HG03469 (cell line): ENCODE data around the gene SNAP25.

Experiments
- ATAC-seq: cut with Tn5 transposase; IDR thresholded peaks from one replicate; pipeline ENCODE4 v1.9.1; 2021; ENCODE audit warnings: mild to moderate bottlenecking, moderate library complexity, moderate number of reproducible peaks; ENCODE audit not compliant: unreplicated experiment

SNAP25 gene

GRCh38 chr20:10216146-10216791, 2.4 kb upstream of the SNAP25 start:
- no peak for ATAC-seq

DNA sequence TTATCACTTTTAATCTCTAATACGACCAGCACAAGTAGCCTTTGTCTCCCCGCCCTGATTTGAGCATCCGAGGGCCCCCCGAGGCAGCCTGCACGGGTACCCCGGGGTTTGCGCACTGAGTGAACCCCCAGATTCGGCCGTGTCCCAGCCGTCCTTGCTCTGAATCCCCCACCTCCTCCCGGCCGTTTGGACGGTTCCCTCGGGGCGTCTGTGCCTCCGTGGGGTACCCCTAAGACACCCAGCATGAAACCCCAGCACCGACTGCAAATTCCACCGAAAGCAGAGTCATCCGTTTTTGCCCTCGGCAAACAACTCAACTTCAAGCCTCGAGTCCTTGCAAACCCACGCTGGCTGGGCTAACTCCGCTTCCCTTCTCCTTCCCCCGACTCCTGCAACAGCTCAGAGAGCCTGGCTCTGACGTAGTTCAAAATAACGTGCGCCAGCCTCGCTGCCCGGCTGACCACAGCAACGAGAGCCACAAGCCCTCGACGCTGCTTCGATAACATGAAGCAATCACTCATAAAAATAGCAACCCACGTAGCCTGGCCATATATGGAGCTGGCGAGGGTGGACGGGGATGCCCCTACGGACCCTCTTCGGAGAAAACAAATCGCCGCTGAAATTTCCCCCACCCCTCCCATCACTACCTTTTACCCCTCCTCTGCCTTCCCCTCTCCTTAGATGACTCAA, 764 bp upstream of the SNAP25 start:
- no peak for ATAC-seq

DNA sequence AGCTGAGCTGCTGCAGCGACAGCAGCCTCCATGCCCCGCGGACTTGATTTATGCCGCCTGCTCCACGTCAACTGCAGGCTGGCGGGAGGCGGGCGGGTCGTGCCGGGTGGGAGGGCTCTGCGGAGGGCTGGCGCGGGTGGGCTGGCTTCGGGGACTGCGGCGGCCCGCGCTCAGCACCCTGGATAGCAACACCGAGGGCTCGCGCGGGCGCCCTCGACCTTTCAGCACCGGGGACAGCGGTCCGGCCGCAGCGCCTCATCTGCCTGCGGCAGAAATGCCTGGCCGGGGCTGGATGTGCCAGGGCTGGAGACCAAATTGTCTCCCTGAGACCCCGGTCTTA, 792 bp downstream of the SNAP25 start:
- no peak for ATAC-seq

GRCh38 chr20:10219993-10220750, 1.5 kb downstream of the SNAP25 start:
- no peak for ATAC-seq

DNA sequence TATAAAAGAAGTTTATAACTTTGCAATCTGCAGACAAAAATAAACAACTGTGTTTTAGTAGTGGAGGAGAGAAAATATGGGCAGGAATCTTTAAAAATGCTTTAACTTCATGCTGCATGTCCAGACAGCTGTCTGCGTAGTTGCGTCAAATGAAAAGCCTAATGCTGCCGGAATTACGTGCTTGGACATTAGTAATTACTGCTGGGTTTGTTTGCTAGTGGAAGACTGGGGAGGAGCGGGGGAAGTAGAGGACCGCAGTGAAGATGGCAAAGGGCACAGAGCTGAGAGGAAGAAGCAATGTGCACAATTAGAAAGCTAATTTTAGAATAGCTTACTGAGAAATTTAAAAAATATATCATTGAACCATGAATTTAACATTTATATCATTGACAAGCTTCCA, 2.4 kb downstream of the SNAP25 start:
- ATAC-seq = no peak

GRCh38 chr20:10225439-10226060, 6.9 kb downstream of the SNAP25 start:
- ATAC-seq = no peak

DNA sequence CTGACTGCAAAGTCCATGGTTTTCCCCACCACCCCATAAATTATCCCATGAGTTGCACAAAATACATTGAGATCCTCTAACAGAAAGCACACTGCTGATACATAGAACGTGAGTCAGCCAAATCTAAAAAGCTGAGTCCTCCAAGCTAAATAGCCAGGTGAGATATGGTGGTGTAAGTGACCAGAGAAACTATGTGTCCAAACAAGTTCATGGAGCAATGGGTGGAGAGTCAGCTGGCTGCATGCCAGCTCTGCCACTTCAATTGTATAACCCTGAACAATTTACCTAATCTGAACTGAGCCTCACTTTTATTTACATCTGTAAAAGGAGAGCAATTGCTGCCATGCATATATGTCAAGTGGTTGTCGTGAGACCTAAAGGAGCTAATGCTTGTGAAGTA, 9.7 kb downstream of the SNAP25 start:
- ATAC-seq = no peak

GRCh38 chr20:10231290-10231689, 12.7 kb downstream of the SNAP25 start:
- no peak for ATAC-seq

DNA sequence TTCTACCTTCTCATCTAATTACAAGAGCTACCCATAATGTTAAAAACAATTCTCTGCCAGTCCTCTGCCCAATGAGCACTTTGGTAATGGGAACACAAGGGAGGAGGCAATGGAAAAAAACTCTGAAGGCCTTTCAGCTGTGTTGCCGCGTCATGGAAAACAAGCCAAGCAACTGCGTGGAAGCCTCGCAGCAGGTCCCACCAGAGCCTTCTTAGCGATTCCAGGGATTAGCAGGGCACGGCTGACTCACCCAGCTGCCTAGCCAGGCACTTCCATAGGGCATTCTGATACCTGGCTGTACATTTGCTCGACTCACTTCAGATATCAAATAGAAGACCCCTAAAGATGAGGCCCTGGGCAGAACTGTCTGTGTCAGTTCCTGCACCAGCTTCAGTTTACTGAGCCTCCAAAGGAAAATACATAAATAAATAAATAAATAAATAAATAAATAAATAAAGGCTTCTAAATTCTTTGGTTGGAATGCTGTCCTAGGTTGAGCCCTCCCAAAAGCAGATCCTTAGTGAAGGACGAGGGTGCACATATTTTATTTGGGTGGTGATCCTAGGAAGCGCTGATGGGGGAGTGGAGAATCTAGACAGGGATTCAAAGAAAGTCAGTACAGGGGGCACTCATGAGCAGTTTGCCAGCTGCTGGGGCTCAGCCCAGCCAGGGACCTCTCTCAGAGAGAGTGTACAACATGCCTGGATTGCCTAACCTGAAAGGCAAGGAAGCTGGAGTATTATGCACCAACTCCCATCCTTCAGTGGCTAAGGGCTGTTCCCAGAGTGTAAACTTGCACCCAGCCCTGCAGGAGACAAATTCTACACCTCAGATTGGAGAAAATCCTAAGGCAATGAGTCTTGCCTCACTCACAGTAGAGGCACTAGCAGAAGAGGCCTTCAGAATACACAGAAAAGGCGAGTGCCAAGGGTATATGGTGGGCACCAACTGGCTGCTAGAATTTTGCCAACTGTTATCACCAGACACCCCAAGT, 18.2 kb downstream of the SNAP25 start:
- no peak for ATAC-seq

GRCh38 chr20:10239954-10240353, 21.3 kb downstream of the SNAP25 start:
- no peak for ATAC-seq

DNA sequence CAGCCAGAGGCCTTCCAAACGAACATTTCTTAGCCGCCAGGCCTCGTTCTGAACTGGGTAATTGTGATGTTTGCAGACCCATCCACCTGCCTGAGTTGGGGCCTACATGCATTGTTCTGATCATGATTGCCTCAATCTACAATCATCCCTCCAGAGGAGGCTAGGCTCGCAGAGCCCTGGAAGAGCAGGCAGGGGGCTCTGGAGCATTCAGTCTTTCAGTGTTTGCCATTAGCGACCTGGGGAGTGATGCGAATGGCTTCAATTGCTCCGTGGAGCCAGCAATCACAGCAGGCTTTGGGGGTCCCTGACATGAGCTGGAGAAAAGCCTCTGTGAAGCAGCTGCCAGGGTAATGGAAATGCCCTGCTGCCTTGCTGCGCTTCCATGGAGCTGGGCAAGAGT, 22.0 kb downstream of the SNAP25 start:
- ATAC-seq = no peak

- ATAC-seq = no peak
Observed at GRCh38 chr20:10242166-10242565, 23.5 kb downstream of the SNAP25 start.

- no peak for ATAC-seq
Observed at GRCh38 chr20:10247440-10247839, 28.8 kb downstream of the SNAP25 start.

GRCh38 chr20:10249048-10249770, 30.6 kb downstream of the SNAP25 start:
- no peak for ATAC-seq

- no peak for ATAC-seq
Observed at GRCh38 chr20:10249822-10250221, 31.2 kb downstream of the SNAP25 start.

DNA sequence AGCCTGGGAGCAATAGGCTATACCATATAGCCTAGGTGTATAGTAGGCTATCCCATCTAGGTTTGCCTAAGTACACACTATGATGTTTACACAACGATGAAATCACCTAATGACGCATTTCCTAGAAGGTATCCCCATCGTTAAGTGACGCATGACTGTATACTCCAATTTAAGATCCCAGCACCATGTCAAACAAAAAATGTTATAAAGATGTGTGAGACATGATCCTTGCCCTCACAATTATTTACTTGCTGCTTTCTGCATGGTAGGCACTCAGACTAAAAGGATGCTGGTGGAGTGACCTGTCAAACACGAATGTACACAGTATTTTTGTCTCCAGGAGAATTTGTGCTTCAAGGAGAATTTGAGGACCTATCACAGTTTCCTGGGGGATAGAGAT, 32.3 kb downstream of the SNAP25 start:
- ATAC-seq = no peak

DNA sequence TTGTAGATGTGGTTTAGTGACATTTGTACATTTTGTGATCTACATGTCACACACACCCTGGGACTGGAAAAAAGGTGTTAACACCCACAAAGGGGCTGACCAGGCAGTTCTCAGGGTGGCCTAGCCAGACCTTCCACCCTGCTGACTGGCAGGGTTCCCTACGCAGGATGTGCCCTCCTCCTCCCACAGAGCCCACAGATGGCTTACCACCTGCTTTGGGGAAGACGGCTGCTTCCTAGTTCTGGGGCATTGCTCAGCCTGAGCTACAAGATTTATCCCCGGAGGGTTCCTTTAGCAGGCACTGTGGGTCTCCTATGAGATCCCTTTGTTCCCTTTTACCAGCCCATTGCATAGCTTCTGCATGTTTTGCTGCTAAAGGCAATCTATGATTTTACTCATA, 35.1 kb downstream of the SNAP25 start:
- no peak for ATAC-seq

GRCh38 chr20:10255846-10256245, 37.2 kb downstream of the SNAP25 start:
- no peak for ATAC-seq

DNA sequence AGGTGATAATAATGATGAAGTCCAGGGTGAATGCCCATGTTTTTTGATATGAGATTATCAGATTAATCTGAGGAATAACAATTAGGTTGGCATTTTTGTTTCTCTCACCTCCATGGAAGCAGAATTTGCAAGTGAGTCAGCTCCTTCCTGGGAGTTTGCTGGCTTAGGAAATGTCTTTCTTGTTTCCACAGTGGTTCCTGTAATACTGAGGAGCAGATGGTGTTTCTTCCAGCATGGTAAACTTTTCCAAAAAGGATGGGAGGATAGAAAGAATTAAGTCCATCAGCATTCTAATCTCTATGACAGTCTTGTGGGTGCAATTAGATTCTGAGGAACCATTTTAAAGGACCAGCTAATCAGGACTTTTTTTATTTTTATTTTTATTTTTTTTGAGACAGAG, 40.5 kb downstream of the SNAP25 start:
- ATAC-seq = no peak

DNA sequence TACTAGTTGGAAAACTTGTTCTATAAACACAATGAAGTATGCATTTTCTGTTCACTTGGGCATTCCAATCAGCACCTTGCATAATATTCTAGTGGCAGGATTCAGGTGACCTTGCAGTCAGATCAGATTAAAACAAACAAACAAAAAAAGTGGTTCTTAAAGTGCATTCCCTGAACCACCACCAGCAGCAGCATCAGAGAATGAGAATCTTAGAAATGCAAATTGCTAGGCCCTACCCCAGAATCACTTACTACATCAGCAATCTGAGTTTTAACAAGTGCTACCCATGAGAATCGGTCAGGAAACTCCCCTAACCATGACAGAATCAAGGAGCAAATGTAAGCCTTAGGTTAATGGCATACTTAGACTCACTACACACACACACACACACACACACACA, 41.7 kb downstream of the SNAP25 start:
- no peak for ATAC-seq
